Measurements from ENCODE around the gene MSI2.

Gene MSI2

DNA sequence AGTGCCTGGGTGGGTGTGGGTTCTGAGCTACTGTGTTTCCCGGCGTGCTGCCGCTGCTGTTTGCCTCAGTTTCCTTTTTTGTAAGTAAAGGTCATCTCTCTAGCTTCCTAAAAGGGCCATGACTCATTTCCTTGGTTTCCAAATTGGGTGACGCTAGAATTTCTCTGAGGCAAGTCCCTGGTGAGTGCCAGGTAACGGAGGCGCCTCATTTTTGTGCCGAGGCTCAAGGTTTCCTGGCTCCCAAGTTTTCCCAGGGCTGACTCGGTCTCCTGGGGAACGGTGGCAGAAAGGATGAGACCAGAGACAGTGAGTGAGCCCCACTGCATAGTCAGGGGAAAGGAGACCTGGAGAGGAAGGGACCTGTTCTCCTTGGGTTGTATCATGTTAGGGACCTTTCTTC, 20.3 kb downstream of the MSI2 start:
- TF ChIP-seq FOXP2 (optimal IDR thresholded peaks at IDR 0.05; ENCODE audit: control extremely low read depth, extremely low read length, insufficient read depth) (no peak), EZH2 (IDR thresholded peaks at IDR 0.05) (no peak), POLR2AphosphoS5 (IDR thresholded peaks at IDR 0.05; ENCODE audit: borderline replicate concordance, low read depth, low read length) (no peak)
- Histone ChIP-seq H3K9me3 (ENCODE audit: low read depth, low read length) (no peaks in the 10 kb centered on the region), H3K9ac (ENCODE audit: insufficient read length) (no peak overlapping the region), H3K4me3 (no peak overlapping the region), H3K27ac (no peak overlapping the region), H3K36me3 (ENCODE audit: insufficient read depth, low read length) (no peaks in the 10 kb centered on the region)
- DNase-seq (ENCODE audit: low read depth, low spot score) = no peak

DNA sequence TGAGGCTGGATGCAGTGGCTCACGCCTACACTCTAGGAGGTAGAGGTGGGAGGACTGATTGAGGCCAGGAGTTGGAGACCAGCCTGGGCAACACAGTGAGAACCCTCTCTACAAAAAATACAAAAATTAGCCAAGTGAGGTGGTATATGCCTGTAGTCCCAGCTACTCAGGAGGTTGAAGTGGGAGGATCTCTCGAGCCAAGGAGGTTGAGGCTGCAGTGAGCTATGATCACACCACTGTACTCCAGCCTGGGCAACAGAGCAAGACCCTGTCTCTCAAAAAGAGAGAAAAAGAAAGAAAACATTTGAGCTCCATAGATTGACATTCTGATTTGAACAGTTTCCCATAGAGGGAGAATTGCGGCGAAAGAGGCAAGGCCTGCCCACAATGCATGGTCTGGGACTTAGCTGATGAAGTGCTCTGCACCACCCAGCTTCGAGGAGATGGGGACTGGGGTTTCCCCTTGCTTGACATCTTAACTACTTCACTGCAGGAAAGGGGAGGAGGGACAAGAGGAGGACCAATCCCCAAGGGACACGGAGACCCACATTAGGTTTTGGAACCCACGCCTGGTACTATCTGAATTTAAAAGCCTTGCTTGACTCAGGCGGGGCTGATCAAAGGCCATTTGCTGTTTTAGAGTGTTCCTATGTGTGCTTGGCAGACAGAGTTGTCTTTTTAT, 21.7 kb downstream of the MSI2 start:
- TF ChIP-seq FOXP2 (optimal IDR thresholded peaks at IDR 0.05; ENCODE audit: control extremely low read depth, extremely low read length, insufficient read depth) (no peak), POLR2AphosphoS5 (IDR thresholded peaks at IDR 0.05; ENCODE audit: borderline replicate concordance, low read depth, low read length) (no peak)
- Histone ChIP-seq H3K36me3 (ENCODE audit: insufficient read depth, low read length) (no peaks in the 10 kb centered on the region), H3K9me3 (ENCODE audit: low read depth, low read length) (no peaks in the 10 kb centered on the region), H3K9ac (ENCODE audit: insufficient read length) (no peak overlapping the region), H3K27ac (no peak overlapping the region), H3K4me3 (no peak overlapping the region)
- no peak for DNase-seq (ENCODE audit: low read depth, low spot score)

DNA sequence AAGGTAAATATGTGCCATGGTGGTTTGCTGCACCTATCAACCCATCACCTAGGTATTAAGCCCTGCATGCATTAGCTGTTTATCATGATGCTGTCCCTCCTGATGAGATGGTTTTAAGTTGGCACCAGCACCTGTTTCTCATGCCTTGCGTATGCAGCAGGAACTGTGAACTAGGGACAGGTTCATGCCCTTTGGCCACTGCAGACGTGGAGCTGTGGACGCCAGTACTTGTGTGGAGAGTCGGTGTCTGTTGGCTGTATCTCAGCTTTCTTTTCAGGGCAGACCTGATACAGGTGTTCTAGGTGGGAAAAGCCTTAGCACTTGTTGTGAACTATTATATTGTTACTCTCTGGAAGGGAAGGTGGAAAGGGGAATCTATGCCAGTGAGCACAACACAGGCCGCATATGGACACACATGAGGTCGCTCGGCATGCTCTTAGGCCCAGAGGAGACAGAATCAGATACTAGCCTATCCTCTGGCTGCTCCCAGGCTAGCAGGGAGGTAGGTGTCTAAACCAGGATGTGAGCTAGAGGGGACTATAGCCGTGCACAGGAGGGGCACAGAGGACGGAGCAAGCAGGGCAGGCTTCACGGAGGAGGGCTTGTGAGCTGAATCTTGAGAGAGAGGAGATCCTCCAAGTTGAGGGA, 22.5 kb downstream of the MSI2 start:
- no peak for TF ChIP-seq FOXP2 (optimal IDR thresholded peaks at IDR 0.05; ENCODE audit: control extremely low read depth, extremely low read length, insufficient read depth)
- no peak for TF ChIP-seq EZH2 (IDR thresholded peaks at IDR 0.05)
- no peak for TF ChIP-seq POLR2AphosphoS5 (IDR thresholded peaks at IDR 0.05; ENCODE audit: borderline replicate concordance, low read depth, low read length)
- H3K36me3 ChIP-seq (ENCODE audit: insufficient read depth, low read length) = no peaks in the 10 kb centered on the region
- no peak overlapping the region for H3K9ac ChIP-seq (ENCODE audit: insufficient read length)
- no peak overlapping the region for H3K27ac ChIP-seq
- no peak overlapping the region for H3K4me3 ChIP-seq
- no peak for DNase-seq (ENCODE audit: low read depth, low spot score)
- H3K9me3 ChIP-seq (ENCODE audit: low read depth, low read length) = no peaks in the 10 kb centered on the region

DNA sequence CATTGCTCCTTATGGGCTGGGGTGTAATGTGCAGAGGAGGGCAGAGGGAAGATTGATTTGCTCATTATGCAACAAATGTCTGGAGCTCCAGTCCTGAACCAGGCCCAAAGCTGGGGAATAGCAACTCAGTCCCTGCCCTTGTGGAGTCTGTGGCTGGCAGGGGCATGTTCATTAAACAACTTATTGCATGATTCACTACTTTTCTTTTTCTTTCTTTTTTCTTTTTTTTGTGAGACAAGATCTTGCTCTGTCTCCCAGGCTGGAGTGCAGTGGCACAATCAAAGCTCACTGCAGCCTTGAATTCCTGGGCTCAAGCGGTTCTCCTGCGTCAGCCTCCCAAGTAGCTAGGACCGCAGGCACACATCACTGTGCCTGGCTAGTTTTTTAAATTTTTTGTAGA, 23.1 kb downstream of the MSI2 start:
- Histone ChIP-seq H3K4me3 (no peak overlapping the region), H3K9me3 (ENCODE audit: low read depth, low read length) (no peaks in the 10 kb centered on the region), H3K9ac (ENCODE audit: insufficient read length) (no peak overlapping the region), H3K36me3 (ENCODE audit: insufficient read depth, low read length) (no peaks in the 10 kb centered on the region), H3K27ac (no peak overlapping the region)
- DNase-seq (ENCODE audit: low read depth, low spot score) = no peak
- TF ChIP-seq FOXP2 (optimal IDR thresholded peaks at IDR 0.05; ENCODE audit: control extremely low read depth, extremely low read length, insufficient read depth) (no peak), EZH2 (IDR thresholded peaks at IDR 0.05) (no peak), POLR2AphosphoS5 (IDR thresholded peaks at IDR 0.05; ENCODE audit: borderline replicate concordance, low read depth, low read length) (no peak)

DNA sequence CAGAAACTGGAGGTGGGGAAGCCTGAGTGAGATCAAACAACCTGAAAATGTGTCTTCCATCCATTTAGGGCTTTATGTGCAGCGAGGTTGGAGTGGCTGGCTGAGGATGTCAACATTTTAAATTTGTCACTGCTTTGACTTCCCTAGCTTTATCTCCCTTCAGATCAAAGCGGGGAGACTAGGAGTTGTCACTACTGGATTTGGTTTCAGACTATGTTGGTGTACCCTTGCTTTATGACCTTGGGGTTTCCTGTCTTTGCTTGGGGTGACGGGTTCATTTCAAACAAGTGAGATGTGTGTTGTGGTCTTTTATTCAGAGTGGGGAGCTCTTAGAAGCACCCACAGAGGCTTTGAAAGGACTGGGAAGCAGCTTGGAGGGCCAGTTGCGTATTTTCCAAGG, 25.6 kb downstream of the MSI2 start:
- H3K27ac ChIP-seq = no peak overlapping the region
- no peak overlapping the region for H3K9ac ChIP-seq (ENCODE audit: insufficient read length)
- no peak for DNase-seq (ENCODE audit: low read depth, low spot score)
- TF ChIP-seq POLR2AphosphoS5 (IDR thresholded peaks at IDR 0.05; ENCODE audit: borderline replicate concordance, low read depth, low read length) = no peak
- TF ChIP-seq FOXP2 (optimal IDR thresholded peaks at IDR 0.05; ENCODE audit: control extremely low read depth, extremely low read length, insufficient read depth) = no peak
- no peak for TF ChIP-seq EZH2 (IDR thresholded peaks at IDR 0.05)
- no peak overlapping the region for H3K4me3 ChIP-seq
- no peaks in the 10 kb centered on the region for H3K9me3 ChIP-seq (ENCODE audit: low read depth, low read length)
- H3K36me3 ChIP-seq (ENCODE audit: insufficient read depth, low read length) = no peaks in the 10 kb centered on the region

DNA sequence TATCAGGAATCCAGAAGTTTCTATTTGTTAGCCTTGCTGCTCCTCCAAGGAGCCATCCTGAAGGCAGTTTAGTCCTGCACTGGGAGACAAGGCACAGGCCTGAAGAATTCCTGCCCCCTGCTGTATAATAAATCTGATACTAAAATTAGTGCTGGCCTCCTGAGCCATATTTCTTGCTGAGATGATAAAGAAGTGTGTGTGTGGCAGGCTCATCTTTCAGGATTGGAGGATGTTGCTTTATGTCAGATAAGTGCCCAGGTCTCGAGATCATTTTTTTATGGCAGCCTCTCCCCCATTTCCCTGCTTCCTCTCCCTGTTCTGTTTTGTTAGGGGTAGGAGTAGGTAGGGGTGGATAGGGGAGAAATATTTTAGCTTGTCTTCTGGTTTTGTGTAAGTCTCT, 26.0 kb downstream of the MSI2 start:
- Histone ChIP-seq H3K27ac (no peak overlapping the region), H3K9ac (ENCODE audit: insufficient read length) (no peak overlapping the region), H3K36me3 (ENCODE audit: insufficient read depth, low read length) (no peaks in the 10 kb centered on the region), H3K4me3 (no peak overlapping the region), H3K9me3 (ENCODE audit: low read depth, low read length) (no peaks in the 10 kb centered on the region)
- TF ChIP-seq EZH2 (IDR thresholded peaks at IDR 0.05) (no peak), POLR2AphosphoS5 (IDR thresholded peaks at IDR 0.05; ENCODE audit: borderline replicate concordance, low read depth, low read length) (no peak), FOXP2 (optimal IDR thresholded peaks at IDR 0.05; ENCODE audit: control extremely low read depth, extremely low read length, insufficient read depth) (no peak)
- no peak for DNase-seq (ENCODE audit: low read depth, low spot score)

DNA sequence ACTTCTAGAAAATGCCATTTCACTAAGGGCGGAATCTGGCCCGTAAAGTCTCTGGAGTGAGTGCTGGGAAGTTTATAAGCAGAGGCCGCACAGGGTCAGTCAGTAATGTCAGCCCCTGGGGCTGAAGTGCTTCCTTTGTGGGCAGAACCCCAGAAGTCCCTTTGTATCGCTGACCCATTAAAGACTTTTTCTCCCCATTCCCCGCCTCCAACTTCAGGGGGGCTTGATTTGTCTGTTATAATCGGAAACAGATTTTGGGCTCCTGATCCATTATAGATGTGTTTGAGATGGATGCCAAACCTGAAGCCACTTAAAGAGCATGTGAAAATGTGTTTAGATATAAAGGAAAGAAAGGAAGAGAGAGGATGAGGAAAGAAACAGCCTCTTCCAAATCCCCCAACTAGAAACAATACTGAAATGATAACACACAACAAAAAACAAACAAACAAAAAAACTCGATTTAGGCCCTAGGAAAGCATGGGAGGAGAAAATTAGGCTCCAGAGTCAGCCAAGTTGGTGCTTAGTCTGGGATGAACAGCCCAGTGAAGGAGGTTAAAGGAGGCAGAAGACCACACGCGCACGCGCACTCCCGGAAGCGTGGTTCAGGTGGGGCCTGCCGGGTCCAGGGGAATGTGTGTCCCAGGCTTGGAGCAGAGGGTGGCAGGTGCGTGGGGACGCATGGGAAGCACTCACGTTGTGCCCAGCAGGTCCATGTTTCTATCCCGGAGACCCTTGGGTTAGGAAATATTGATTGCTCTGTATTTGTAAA, 27.1 kb downstream of the MSI2 start:
- TF ChIP-seq POLR2AphosphoS5 (IDR thresholded peaks at IDR 0.05; ENCODE audit: borderline replicate concordance, low read depth, low read length) = no peak
- TF ChIP-seq EZH2 (IDR thresholded peaks at IDR 0.05) = no peak
- no peak for TF ChIP-seq FOXP2 (optimal IDR thresholded peaks at IDR 0.05; ENCODE audit: control extremely low read depth, extremely low read length, insufficient read depth)
- no peak for DNase-seq (ENCODE audit: low read depth, low spot score)
- no peaks in the 10 kb centered on the region for H3K9me3 ChIP-seq (ENCODE audit: low read depth, low read length)
- no peaks in the 10 kb centered on the region for H3K36me3 ChIP-seq (ENCODE audit: insufficient read depth, low read length)
- H3K9ac ChIP-seq (ENCODE audit: insufficient read length) = no peak overlapping the region
- no peak overlapping the region for H3K4me3 ChIP-seq
- no peak overlapping the region for H3K27ac ChIP-seq

DNA sequence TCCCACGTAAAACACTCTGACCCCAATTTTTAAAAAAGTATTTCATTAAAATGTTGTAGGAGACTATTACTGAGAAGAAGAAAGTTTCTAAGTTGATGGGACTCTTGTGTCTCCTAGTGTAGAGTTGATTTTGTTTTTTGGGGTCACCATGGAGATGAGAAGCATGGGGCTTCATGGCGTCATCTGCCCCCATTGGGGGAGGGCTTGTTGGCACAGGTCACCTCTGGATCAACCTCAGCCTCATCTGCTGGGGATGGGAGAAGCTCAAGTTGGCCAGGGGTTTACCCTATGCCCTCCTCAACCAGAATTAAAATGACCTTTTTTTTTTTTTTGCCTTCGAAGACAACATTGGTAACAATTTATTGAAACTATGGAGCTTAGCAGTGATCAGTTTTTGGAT, 28.3 kb downstream of the MSI2 start:
- Histone ChIP-seq H3K27ac (no peak overlapping the region), H3K9ac (ENCODE audit: insufficient read length) (no peak overlapping the region), H3K9me3 (ENCODE audit: low read depth, low read length) (no peaks in the 10 kb centered on the region), H3K4me3 (no peak overlapping the region), H3K36me3 (ENCODE audit: insufficient read depth, low read length) (no peaks in the 10 kb centered on the region)
- TF ChIP-seq EZH2 (IDR thresholded peaks at IDR 0.05) (no peak), FOXP2 (optimal IDR thresholded peaks at IDR 0.05; ENCODE audit: control extremely low read depth, extremely low read length, insufficient read depth) (no peak), POLR2AphosphoS5 (IDR thresholded peaks at IDR 0.05; ENCODE audit: borderline replicate concordance, low read depth, low read length) (no peak)
- no peak for DNase-seq (ENCODE audit: low read depth, low spot score)

Measured in SK-N-MC (cell line).